Activated CD8-positive, alpha-beta T cell treated with anti-CD3 and anti-CD28 coated beads for 36 hours (primary cell): Measurements from ENCODE around the gene IL12RB2. TPM values are rescaled to one million over a fixed set of nuclear protein-coding genes. Genes with fewer than 3 reads are reported as not detected.

Experiments
- ATAC-seq: fragments of 200-7000 bp; cut with Tn5 transposase; one replicate; pipeline ENCODE4 v1.10.0; 2021; ENCODE audit warnings: mild to moderate bottlenecking, moderate library complexity
- CTCF ChIA-PET: fragments of 350-600 bp; sonication (Branson Sonifier 250); formaldehyde crosslinking; loops from one replicate; lab custom pipeline; 2021; ENCODE audit warnings: antibody characterized with exemption; lab: Charles Lee
- POLR2A ChIA-PET: fragments of 350-600 bp; sonication (Branson Sonifier 250); formaldehyde crosslinking; loops from one replicate; lab custom pipeline; 2021; ENCODE audit warnings: antibody characterized with exemption; lab: Charles Lee
- DNase-seq: peaks from one replicate; pipeline ENCODE4 v3.0.0-alpha.2; 2020
- H3K27ac Mint-ChIP-seq: one replicate; pipeline ENCODE4 v1.8.0; 2021; ENCODE audit warnings: mild to moderate bottlenecking, mixed read lengths
- H3K27me3 Mint-ChIP-seq: one replicate; pipeline ENCODE4 v1.8.0; 2021; ENCODE audit warnings: mixed read lengths
- H3K36me3 Mint-ChIP-seq: one replicate; pipeline ENCODE4 v1.8.0; 2021; ENCODE audit warnings: low read depth, mixed read lengths
- H3K4me1 Mint-ChIP-seq: one replicate; pipeline ENCODE4 v1.8.0; 2021; ENCODE audit warnings: low read depth, mixed read lengths
- H3K4me3 Mint-ChIP-seq: one replicate; pipeline ENCODE4 v1.8.0; 2021; ENCODE audit warnings: mild to moderate bottlenecking, moderate library complexity, mixed read lengths
- H3K9me3 Mint-ChIP-seq: one replicate; pipeline ENCODE4 v1.8.0; 2021; ENCODE audit warnings: mixed read lengths
- CTCF ChIP-seq: fragments of 200-600 bp; IDR thresholded peaks from one replicate; pipeline ENCODE4 v1.8.0; 2022; ENCODE audit warnings: antibody characterized with exemption, mild to moderate bottlenecking
- intact Hi-C: fragments of 100-400 bp; cut with micrococcal nuclease; formaldehyde crosslinking; loops from one replicate; pipeline ENCODE4 v1.10.0; 2022
- total RNA-seq, 2 experiments: library from RNA; stranded (reverse); gene quantifications; one replicate each; pipeline ENCODE4 v1.2.3, GENCODE V29; 2021

The IL12RB2 gene
- total RNA-seq, 2 experiments from 2014 or later: 29.1 to 29.7 TPM

- intact Hi-C loops: no loop called here
- ChIA-PET POLR2A (no interaction called here), CTCF (interaction anchor here (2.1 kb wide), 1 partner anchor 161 kb away, joined by 6 read pairs; no protein-coding TSS in a partner anchor)
- Mint-ChIP-seq H3K27ac (no peak overlapping the region), H3K36me3 (peaks cover 59% of the 10 kb centered on the region), H3K4me1 (peaks cover 3% of the 10 kb centered on the region), H3K9me3 (no peaks in the 10 kb centered on the region), H3K27me3 (no peaks in the 10 kb centered on the region), H3K4me3 (no peak overlapping the region)
- no peak for TF ChIP-seq CTCF
- DNase-seq (no peak), ATAC-seq (no peak)
These were observed 65.2 kb downstream of the IL12RB2 start for GRCh38 chr1:67372898-67373297.

GRCh38 chr1:67376381-67376780 is 68.7 kb downstream of the IL12RB2 start:
- Mint-ChIP-seq H3K4me3 (no peak overlapping the region), H3K9me3 (no peaks in the 10 kb centered on the region), H3K27ac (no peak overlapping the region), H3K4me1 (peaks cover 3% of the 10 kb centered on the region), H3K27me3 (no peaks in the 10 kb centered on the region), H3K36me3 (peaks cover 63% of the 10 kb centered on the region)
- intact Hi-C loops: no loop called here
- POLR2A ChIA-PET: no interaction called here
- DNase-seq (no peak), ATAC-seq (no peak)
- TF ChIP-seq CTCF: no peak
- CTCF ChIA-PET: interaction anchor here (0.8 kb wide), 1 partner anchor 9 kb away, joined by 3 read pairs; no protein-coding TSS in a partner anchor

GRCh38 chr1:67377253-67377652 is 69.6 kb downstream of the IL12RB2 start:
- Mint-ChIP-seq H3K27me3 (no peaks in the 10 kb centered on the region), H3K36me3 (peaks cover 60% of the 10 kb centered on the region), H3K27ac (no peak overlapping the region), H3K4me1 (peaks cover 3% of the 10 kb centered on the region), H3K4me3 (no peak overlapping the region), H3K9me3 (no peaks in the 10 kb centered on the region)
- ChIA-PET CTCF (no interaction called here), POLR2A (no interaction called here)
- ATAC-seq: no peak
- DNase-seq: no peak
- no peak for TF ChIP-seq CTCF
- intact Hi-C loops: no loop called here

GRCh38 chr1:67381154-67381553 is 73.5 kb downstream of the IL12RB2 start:
- no peaks in the 10 kb centered on the region for H3K27me3 Mint-ChIP-seq
- ChIA-PET POLR2A (interaction anchor here (1.1 kb wide), 1 partner anchor 17 kb away, joined by 3 read pairs; no protein-coding TSS in a partner anchor), CTCF (no interaction called here)
- peaks cover 74% of the 10 kb centered on the region for H3K36me3 Mint-ChIP-seq
- H3K9me3 Mint-ChIP-seq: peaks cover 26% of the 10 kb centered on the region
- H3K4me3 Mint-ChIP-seq: no peak overlapping the region
- intact Hi-C loops: no loop called here
- TF ChIP-seq CTCF: no peak
- peaks cover 3% of the 10 kb centered on the region for H3K4me1 Mint-ChIP-seq
- DNase-seq (no peak), ATAC-seq (no peak)
- no peak overlapping the region for H3K27ac Mint-ChIP-seq

- no peak overlapping the region for H3K4me3 Mint-ChIP-seq
- POLR2A ChIA-PET: interaction anchor here (0.8 kb wide), 1 partner anchor 133 kb away, joined by 3 read pairs; no protein-coding TSS in a partner anchor
- CTCF ChIA-PET: no interaction called here
- no peak overlapping the region for H3K27ac Mint-ChIP-seq
- peaks cover 68% of the 10 kb centered on the region for H3K36me3 Mint-ChIP-seq
- intact Hi-C loops: no loop called here
- DNase-seq: no peak
- no peaks in the 10 kb centered on the region for H3K27me3 Mint-ChIP-seq
- H3K4me1 Mint-ChIP-seq: peaks cover 3% of the 10 kb centered on the region
- TF ChIP-seq CTCF: no peak
- ATAC-seq: no peak
- peaks cover 26% of the 10 kb centered on the region for H3K9me3 Mint-ChIP-seq
These were observed 74.6 kb downstream of the IL12RB2 start for GRCh38 chr1:67382292-67382691.
